ENCODE measurements around the gene AMD1. TPM values are rescaled to one million over a fixed set of nuclear protein-coding genes. Genes with fewer than 3 reads are reported as not detected.

Gene AMD1
- total and polyA plus RNA-seq, 10 of the 15 experiments (the other 5 are each of a cell fraction or from before 2014, with no cell fraction given) = 58.2 to 116 (median 79.3) TPM

DNA sequence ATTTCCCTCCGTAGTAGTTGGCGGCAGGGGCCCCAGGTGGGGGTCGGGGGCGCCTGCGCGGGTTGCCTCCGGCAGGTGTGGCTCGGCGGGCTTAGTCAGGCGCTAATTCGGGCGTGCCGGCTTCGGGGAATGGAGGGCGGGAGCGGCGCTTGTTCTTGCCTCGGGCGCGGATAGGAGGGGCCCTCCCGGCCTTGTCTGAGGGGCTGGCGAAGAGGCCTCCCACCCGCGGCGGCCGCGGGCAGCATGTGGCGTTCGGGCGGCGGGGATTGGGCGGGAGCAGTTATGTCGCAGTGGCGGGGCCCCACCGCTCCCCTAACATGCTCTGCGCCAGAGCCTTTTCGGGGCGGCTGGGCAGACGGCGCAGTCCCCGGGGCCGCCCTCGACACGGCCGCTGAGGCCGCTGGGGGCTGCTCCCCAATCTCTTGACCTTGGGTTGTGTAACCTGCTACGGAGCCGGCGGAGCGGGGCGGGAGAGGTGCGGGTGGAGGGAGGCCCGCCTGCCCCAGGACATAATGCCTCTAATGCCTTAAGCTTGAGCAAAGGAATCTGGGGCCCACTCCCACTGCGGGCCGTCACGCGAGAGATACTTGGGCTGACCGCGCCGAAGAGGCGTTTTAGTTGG lies 1.1 kb downstream of the AMD1 start (continued):
- TF ChIP-seq IKZF1 (conservative IDR thresholded peaks at IDR 0.05) (0 out of 2 replicates have a peak, but pooled peaks have one; percentile 27), SIN3A (IDR thresholded peaks at IDR 0.05; ENCODE audit: low read depth, low read length) (no peak), RB1 (IDR thresholded peaks at IDR 0.05; ENCODE audit: borderline replicate concordance) (no peak), ZZZ3 (IDR thresholded peaks at IDR 0.05; ENCODE audit: control insufficient read depth, insufficient read length, low read depth) (no peak), ZNF274 (IDR thresholded peaks at IDR 0.05; ENCODE audit: insufficient read depth, insufficient read length) (no peak), LARP7 (IDR thresholded peaks at IDR 0.05) (peak; percentile 3; the same call in 1 of the 2 replicates), KDM1A (IDR thresholded peaks at IDR 0.05; ENCODE audit: borderline replicate concordance) (no peak), PML (IDR thresholded peaks at IDR 0.05; ENCODE audit: low read length) (no peak), POU2F2 (IDR thresholded peaks at IDR 0.05; ENCODE audit: borderline replicate concordance, low read depth, low read length) (no peak), NBN (IDR thresholded peaks at IDR 0.05) (0 out of 2 replicates have a peak, but pooled peaks have one; percentile 49), CREM (IDR thresholded peaks at IDR 0.05; ENCODE audit: low read depth) (no peak)
- TF ChIP-seq, protein P1, sequence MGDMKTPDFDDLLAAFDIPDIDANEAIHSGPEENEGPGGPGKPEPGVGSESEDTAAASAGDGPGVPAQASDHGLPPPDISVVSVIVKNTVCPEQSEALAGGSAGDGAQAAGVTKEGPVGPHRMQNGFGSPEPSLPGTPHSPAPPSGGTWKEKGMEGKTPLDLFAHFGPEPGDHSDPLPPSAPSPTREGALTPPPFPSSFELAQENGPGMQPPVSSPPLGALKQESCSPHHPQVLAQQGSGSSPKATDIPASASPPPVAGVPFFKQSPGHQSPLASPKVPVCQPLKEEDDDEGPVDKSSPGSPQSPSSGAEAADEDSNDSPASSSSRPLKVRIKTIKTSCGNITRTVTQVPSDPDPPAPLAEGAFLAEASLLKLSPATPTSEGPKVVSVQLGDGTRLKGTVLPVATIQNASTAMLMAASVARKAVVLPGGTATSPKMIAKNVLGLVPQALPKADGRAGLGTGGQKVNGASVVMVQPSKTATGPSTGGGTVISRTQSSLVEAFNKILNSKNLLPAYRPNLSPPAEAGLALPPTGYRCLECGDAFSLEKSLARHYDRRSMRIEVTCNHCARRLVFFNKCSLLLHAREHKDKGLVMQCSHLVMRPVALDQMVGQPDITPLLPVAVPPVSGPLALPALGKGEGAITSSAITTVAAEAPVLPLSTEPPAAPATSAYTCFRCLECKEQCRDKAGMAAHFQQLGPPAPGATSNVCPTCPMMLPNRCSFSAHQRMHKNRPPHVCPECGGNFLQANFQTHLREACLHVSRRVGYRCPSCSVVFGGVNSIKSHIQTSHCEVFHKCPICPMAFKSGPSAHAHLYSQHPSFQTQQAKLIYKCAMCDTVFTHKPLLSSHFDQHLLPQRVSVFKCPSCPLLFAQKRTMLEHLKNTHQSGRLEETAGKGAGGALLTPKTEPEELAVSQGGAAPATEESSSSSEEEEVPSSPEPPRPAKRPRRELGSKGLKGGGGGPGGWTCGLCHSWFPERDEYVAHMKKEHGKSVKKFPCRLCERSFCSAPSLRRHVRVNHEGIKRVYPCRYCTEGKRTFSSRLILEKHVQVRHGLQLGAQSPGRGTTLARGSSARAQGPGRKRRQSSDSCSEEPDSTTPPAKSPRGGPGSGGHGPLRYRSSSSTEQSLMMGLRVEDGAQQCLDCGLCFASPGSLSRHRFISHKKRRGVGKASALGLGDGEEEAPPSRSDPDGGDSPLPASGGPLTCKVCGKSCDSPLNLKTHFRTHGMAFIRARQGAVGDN (IDR thresholded peaks at IDR 0.05) = no peak
- TF ChIP-seq, protein P2, sequence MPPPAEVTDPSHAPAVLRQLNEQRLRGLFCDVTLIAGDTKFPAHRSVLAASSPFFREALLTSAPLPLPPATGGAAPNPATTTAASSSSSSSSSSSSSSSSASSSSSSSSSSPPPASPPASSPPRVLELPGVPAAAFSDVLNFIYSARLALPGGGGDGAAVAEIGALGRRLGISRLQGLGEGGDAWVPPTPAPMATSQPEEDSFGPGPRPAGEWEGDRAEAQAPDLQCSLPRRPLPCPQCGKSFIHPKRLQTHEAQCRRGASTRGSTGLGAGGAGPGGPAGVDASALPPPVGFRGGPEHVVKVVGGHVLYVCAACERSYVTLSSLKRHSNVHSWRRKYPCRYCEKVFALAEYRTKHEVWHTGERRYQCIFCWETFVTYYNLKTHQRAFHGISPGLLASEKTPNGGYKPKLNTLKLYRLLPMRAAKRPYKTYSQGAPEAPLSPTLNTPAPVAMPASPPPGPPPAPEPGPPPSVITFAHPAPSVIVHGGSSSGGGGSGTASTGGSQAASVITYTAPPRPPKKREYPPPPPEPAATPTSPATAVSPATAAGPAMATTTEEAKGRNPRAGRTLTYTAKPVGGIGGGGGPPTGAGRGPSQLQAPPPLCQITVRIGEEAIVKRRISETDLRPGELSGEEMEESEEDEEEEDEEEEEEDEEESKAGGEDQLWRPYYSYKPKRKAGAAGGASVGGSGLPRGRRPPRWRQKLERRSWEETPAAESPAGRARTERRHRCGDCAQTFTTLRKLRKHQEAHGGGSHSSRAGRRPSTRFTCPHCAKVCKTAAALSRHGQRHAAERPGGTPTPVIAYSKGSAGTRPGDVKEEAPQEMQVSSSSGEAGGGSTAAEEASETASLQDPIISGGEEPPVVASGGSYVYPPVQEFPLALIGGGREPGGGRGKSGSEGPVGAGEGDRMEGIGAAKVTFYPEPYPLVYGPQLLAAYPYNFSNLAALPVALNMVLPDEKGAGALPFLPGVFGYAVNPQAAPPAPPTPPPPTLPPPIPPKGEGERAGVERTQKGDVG (CRISPR knock-in tag; IDR thresholded peaks at IDR 0.05) = no peak
- TF ChIP-seq, protein P3, sequence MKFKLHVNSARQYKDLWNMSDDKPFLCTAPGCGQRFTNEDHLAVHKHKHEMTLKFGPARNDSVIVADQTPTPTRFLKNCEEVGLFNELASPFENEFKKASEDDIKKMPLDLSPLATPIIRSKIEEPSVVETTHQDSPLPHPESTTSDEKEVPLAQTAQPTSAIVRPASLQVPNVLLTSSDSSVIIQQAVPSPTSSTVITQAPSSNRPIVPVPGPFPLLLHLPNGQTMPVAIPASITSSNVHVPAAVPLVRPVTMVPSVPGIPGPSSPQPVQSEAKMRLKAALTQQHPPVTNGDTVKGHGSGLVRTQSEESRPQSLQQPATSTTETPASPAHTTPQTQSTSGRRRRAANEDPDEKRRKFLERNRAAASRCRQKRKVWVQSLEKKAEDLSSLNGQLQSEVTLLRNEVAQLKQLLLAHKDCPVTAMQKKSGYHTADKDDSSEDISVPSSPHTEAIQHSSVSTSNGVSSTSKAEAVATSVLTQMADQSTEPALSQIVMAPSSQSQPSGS (IDR thresholded peaks at IDR 0.05; ENCODE audit: low read length) = no peak
- TF ChIP-seq, protein P4, sequence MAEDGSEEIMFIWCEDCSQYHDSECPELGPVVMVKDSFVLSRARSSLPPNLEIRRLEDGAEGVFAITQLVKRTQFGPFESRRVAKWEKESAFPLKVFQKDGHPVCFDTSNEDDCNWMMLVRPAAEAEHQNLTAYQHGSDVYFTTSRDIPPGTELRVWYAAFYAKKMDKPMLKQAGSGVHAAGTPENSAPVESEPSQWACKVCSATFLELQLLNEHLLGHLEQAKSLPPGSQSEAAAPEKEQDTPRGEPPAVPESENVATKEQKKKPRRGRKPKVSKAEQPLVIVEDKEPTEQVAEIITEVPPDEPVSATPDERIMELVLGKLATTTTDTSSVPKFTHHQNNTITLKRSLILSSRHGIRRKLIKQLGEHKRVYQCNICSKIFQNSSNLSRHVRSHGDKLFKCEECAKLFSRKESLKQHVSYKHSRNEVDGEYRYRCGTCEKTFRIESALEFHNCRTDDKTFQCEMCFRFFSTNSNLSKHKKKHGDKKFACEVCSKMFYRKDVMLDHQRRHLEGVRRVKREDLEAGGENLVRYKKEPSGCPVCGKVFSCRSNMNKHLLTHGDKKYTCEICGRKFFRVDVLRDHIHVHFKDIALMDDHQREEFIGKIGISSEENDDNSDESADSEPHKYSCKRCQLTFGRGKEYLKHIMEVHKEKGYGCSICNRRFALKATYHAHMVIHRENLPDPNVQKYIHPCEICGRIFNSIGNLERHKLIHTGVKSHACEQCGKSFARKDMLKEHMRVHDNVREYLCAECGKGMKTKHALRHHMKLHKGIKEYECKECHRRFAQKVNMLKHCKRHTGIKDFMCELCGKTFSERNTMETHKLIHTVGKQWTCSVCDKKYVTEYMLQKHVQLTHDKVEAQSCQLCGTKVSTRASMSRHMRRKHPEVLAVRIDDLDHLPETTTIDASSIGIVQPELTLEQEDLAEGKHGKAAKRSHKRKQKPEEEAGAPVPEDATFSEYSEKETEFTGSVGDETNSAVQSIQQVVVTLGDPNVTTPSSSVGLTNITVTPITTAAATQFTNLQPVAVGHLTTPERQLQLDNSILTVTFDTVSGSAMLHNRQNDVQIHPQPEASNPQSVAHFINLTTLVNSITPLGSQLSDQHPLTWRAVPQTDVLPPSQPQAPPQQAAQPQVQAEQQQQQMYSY (CRISPR knock-in tag; IDR thresholded peaks at IDR 0.05) = no peak
- TF ChIP-seq, protein P5, sequence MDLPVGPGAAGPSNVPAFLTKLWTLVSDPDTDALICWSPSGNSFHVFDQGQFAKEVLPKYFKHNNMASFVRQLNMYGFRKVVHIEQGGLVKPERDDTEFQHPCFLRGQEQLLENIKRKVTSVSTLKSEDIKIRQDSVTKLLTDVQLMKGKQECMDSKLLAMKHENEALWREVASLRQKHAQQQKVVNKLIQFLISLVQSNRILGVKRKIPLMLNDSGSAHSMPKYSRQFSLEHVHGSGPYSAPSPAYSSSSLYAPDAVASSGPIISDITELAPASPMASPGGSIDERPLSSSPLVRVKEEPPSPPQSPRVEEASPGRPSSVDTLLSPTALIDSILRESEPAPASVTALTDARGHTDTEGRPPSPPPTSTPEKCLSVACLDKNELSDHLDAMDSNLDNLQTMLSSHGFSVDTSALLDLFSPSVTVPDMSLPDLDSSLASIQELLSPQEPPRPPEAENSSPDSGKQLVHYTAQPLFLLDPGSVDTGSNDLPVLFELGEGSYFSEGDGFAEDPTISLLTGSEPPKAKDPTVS (IDR thresholded peaks at IDR 0.05; ENCODE audit: low read depth, low read length) = no peak

All from GM12878 (cell line).